WTC11 (cell line): ENCODE results near the gene PITPNC1.

Experiments used
- GABPB1 ChIP-seq: sonication (generic); formaldehyde crosslinking; IDR thresholded peaks from 2 replicates; pipeline ENCODE4 v1.8.1; 2023; ENCODE audit warnings: mild to moderate bottlenecking, missing genetic modification reagents
- NR2C2 ChIP-seq: sonication (generic); formaldehyde crosslinking; IDR thresholded peaks from 2 replicates; pipeline ENCODE4 v1.8.0; 2022; ENCODE audit warnings: mild to moderate bottlenecking, missing genetic modification reagents
- SMAD3 ChIP-seq: sonication (generic); formaldehyde crosslinking; IDR thresholded peaks from 2 replicates; pipeline ENCODE4 v1.8.0; 2022; ENCODE audit warnings: missing genetic modification reagents, mild to moderate bottlenecking, borderline replicate concordance
- TEAD1 ChIP-seq: sonication (generic); formaldehyde crosslinking; IDR thresholded peaks from 2 replicates; pipeline ENCODE4 v1.8.0; 2022; ENCODE audit warnings: mild to moderate bottlenecking, missing genetic modification reagents
- TF ChIP-seq, protein P1 (sequence below): sonication (generic); formaldehyde crosslinking; conservative IDR thresholded peaks from 2 replicates; pipeline ENCODE4 v1.8.1; 2022; ENCODE audit warnings: mild to moderate bottlenecking, missing genetic modification reagents
- TF ChIP-seq, protein P2 (sequence below): sonication (generic); formaldehyde crosslinking; IDR thresholded peaks from 2 replicates; pipeline ENCODE4 v1.8.0; 2022; ENCODE audit warnings: mild to moderate bottlenecking, missing genetic modification reagents
- TF ChIP-seq, protein P3 (sequence below): sonication (generic); formaldehyde crosslinking; IDR thresholded peaks from 2 replicates; pipeline ENCODE4 v1.8.1; 2023; ENCODE audit warnings: mild to moderate bottlenecking, missing genetic modification reagents
- TF ChIP-seq, protein P4 (sequence below): fragments of 200-600 bp; IDR thresholded peaks from 2 replicates; pipeline ENCODE4 v1.8.0; 2022; ENCODE audit warnings: antibody characterized with exemption
- TF ChIP-seq, protein P5 (sequence below): sonication (generic); formaldehyde crosslinking; IDR thresholded peaks from 2 replicates; pipeline ENCODE4 v1.8.1; 2022; ENCODE audit warnings: low read depth, missing genetic modification reagents, borderline replicate concordance
- TF ChIP-seq, protein P6 (sequence below): sonication (generic); formaldehyde crosslinking; IDR thresholded peaks from 2 replicates; pipeline ENCODE4 v1.8.0; 2022; ENCODE audit warnings: mild to moderate bottlenecking, missing genetic modification reagents

DNA sequence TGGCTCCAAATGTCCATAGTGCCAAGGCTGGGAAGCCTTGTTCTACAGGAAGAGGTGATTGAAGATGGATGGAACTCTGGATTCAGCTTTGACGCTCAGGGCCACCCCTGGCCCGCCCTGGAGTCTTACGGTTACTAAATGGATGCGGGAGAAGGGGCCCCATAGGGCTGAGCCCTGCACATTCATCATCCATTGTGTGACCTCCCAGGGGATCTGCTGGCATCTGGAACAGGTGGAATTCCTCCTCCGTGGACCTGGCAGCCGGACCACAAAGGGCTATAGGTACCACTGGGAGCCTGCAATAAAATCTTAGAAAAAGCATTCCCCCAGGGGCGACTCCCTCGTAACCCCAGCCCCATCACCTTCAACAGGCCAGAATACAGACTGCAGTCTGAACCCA lies 259.2 kb downstream of the PITPNC1 start:
- TF ChIP-seq GABPB1 (no peak), SMAD3 (no peak), TEAD1 (CRISPR knock-in tag) (no peak), NR2C2 (CRISPR knock-in tag) (no peak)
- TF ChIP-seq, protein P1, sequence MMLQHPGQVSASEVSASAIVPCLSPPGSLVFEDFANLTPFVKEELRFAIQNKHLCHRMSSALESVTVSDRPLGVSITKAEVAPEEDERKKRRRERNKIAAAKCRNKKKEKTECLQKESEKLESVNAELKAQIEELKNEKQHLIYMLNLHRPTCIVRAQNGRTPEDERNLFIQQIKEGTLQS = no peak
- TF ChIP-seq, protein P2, sequence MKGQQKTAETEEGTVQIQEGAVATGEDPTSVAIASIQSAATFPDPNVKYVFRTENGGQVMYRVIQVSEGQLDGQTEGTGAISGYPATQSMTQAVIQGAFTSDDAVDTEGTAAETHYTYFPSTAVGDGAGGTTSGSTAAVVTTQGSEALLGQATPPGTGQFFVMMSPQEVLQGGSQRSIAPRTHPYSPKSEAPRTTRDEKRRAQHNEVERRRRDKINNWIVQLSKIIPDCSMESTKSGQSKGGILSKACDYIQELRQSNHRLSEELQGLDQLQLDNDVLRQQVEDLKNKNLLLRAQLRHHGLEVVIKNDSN = no peak
- TF ChIP-seq, protein P3, sequence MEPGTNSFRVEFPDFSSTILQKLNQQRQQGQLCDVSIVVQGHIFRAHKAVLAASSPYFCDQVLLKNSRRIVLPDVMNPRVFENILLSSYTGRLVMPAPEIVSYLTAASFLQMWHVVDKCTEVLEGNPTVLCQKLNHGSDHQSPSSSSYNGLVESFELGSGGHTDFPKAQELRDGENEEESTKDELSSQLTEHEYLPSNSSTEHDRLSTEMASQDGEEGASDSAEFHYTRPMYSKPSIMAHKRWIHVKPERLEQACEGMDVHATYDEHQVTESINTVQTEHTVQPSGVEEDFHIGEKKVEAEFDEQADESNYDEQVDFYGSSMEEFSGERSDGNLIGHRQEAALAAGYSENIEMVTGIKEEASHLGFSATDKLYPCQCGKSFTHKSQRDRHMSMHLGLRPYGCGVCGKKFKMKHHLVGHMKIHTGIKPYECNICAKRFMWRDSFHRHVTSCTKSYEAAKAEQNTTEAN = no peak
- TF ChIP-seq, protein P4, sequence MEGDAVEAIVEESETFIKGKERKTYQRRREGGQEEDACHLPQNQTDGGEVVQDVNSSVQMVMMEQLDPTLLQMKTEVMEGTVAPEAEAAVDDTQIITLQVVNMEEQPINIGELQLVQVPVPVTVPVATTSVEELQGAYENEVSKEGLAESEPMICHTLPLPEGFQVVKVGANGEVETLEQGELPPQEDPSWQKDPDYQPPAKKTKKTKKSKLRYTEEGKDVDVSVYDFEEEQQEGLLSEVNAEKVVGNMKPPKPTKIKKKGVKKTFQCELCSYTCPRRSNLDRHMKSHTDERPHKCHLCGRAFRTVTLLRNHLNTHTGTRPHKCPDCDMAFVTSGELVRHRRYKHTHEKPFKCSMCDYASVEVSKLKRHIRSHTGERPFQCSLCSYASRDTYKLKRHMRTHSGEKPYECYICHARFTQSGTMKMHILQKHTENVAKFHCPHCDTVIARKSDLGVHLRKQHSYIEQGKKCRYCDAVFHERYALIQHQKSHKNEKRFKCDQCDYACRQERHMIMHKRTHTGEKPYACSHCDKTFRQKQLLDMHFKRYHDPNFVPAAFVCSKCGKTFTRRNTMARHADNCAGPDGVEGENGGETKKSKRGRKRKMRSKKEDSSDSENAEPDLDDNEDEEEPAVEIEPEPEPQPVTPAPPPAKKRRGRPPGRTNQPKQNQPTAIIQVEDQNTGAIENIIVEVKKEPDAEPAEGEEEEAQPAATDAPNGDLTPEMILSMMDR = no peak
- TF ChIP-seq, protein P5, sequence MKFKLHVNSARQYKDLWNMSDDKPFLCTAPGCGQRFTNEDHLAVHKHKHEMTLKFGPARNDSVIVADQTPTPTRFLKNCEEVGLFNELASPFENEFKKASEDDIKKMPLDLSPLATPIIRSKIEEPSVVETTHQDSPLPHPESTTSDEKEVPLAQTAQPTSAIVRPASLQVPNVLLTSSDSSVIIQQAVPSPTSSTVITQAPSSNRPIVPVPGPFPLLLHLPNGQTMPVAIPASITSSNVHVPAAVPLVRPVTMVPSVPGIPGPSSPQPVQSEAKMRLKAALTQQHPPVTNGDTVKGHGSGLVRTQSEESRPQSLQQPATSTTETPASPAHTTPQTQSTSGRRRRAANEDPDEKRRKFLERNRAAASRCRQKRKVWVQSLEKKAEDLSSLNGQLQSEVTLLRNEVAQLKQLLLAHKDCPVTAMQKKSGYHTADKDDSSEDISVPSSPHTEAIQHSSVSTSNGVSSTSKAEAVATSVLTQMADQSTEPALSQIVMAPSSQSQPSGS (CRISPR knock-in tag) = no peak
- TF ChIP-seq, protein P6, sequence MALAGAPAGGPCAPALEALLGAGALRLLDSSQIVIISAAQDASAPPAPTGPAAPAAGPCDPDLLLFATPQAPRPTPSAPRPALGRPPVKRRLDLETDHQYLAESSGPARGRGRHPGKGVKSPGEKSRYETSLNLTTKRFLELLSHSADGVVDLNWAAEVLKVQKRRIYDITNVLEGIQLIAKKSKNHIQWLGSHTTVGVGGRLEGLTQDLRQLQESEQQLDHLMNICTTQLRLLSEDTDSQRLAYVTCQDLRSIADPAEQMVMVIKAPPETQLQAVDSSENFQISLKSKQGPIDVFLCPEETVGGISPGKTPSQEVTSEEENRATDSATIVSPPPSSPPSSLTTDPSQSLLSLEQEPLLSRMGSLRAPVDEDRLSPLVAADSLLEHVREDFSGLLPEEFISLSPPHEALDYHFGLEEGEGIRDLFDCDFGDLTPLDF (CRISPR knock-in tag) = no peak
